8988T (cell line): Measurements from ENCODE around the gene LRRIQ1.
"Not testable (repeated sequence)": the region's sequence is repeated elsewhere in the genome, so short reads cannot be mapped to it uniquely, and the experiment has no call there.

ENCODE experiments used
- DNase-seq: peaks from one replicate; pipeline ENCODE4 v3.0.0; 2011

Gene LRRIQ1

GRCh38 chr12:85190728-85191127 is 154.6 kb downstream of the LRRIQ1 start:
- no peak for DNase-seq

GRCh38 chr12:85203809-85204208 is 167.7 kb downstream of the LRRIQ1 start:
- DNase-seq, result not testable (repeated sequence)

GRCh38 chr12:85206543-85206942 is 170.4 kb downstream of the LRRIQ1 start:
- DNase-seq, result no peak

- DNase-seq, result not testable (repeated sequence)
Measured at GRCh38 chr12:85224339-85224738, 188.2 kb downstream of the LRRIQ1 start.

GRCh38 chr12:85225501-85225900 is 189.3 kb downstream of the LRRIQ1 start:
- DNase-seq, result no peak

- DNase-seq, result no peak
Measured at GRCh38 chr12:85237327-85237726, 201.2 kb downstream of the LRRIQ1 start.

GRCh38 chr12:85244561-85244960 is 208.4 kb downstream of the LRRIQ1 start:
- no peak for DNase-seq

- DNase-seq, result no peak
Measured at GRCh38 chr12:85253853-85254252, 217.7 kb downstream of the LRRIQ1 start.

GRCh38 chr12:85257671-85258070 is 221.5 kb downstream of the LRRIQ1 start:
- no peak for DNase-seq

- no peak for DNase-seq
Measured at GRCh38 chr12:85260447-85260846, 224.3 kb downstream of the LRRIQ1 start.

- no peak for DNase-seq
Measured at GRCh38 chr12:85260896-85261295, 224.7 kb downstream of the LRRIQ1 start.

GRCh38 chr12:85266356-85266755 is 230.2 kb downstream of the LRRIQ1 start:
- DNase-seq, result no peak

- DNase-seq, result no peak
Measured at GRCh38 chr12:85273381-85274314, 237.5 kb downstream of the LRRIQ1 start.

GRCh38 chr12:85274315-85274651 is 238.1 kb downstream of the LRRIQ1 start:
- no peak for DNase-seq

GRCh38 chr12:85275374-85275773 is 239.2 kb downstream of the LRRIQ1 start:
- no peak for DNase-seq

GRCh38 chr12:85277191-85277590 is 241.0 kb downstream of the LRRIQ1 start:
- no peak for DNase-seq

- no peak for DNase-seq
Measured at GRCh38 chr12:85277900-85278597, 241.9 kb downstream of the LRRIQ1 start.

GRCh38 chr12:85278598-85279448 is 242.7 kb downstream of the LRRIQ1 start:
- no peak for DNase-seq

GRCh38 chr12:85279449-85280164 is 243.5 kb downstream of the LRRIQ1 start:
- DNase-seq, result no peak

- DNase-seq, result no peak
Measured at GRCh38 chr12:85280165-85280983, 244.2 kb downstream of the LRRIQ1 start, which contains the start of gene ALX1. Gene ALX1 (plus strand): TSS chr12:85280220. CDS start chr12:85280262, 42 bp downstream.

- DNase-seq, result no peak
Measured at GRCh38 chr12:85280984-85281630, 245.0 kb downstream of the LRRIQ1 start.
